ENCODE data around the gene ELAPOR2.

GRCh38 chr7:87058744-87059524, 520 bp downstream of the ELAPOR2 start:
- TF ChIP-seq CTCF (IDR thresholded peaks at IDR 0.05) (no peak), POLR2A (IDR thresholded peaks at IDR 0.05) (no peak)
